GM19099 (cell line): ENCODE measurements around the gene PSMD13.

Experiments used
- POLR2A ChIP-seq: IDR thresholded peaks from 3 replicates; pipeline ENCODE4 v1.6.1; 2011; ENCODE audit warnings: low read depth; ENCODE audit not compliant: insufficient read length; ENCODE audit errors: extremely low read depth

Gene PSMD13

GRCh38 chr11:204587-205109 lies 32.1 kb upstream of the PSMD13 start:
- TF ChIP-seq POLR2A: no peak

- no peak for TF ChIP-seq POLR2A
Observed at GRCh38 chr11:205221-206001, 31.4 kb upstream of the PSMD13 start.

GRCh38 chr11:206002-206384 lies 30.8 kb upstream of the PSMD13 start:
- TF ChIP-seq POLR2A: no peak

GRCh38 chr11:206526-207207 lies 30.1 kb upstream of the PSMD13 start:
- no peak for TF ChIP-seq POLR2A

GRCh38 chr11:207208-207862 lies 29.4 kb upstream of the PSMD13 start, which contains the start of the genes BET1L and RIC8A:
Gene BET1L (minus strand): TSS chr11:207399. CDS start chr11:207321, 78 bp downstream.
Gene RIC8A (plus strand): TSS chr11:207708. CDS start chr11:208855, 1,147 bp downstream.
- TF ChIP-seq POLR2A: peak; percentile 96

- TF ChIP-seq POLR2A: no peak
Observed at GRCh38 chr11:207863-208180, 29.0 kb upstream of the PSMD13 start.

GRCh38 chr11:208181-208916 lies 28.4 kb upstream of the PSMD13 start:
- peak; percentile 83 for TF ChIP-seq POLR2A

GRCh38 chr11:208917-209260 lies 27.9 kb upstream of the PSMD13 start:
- no peak for TF ChIP-seq POLR2A

GRCh38 chr11:209275-210121 lies 27.3 kb upstream of the PSMD13 start:
- TF ChIP-seq POLR2A: no peak

- no peak for TF ChIP-seq POLR2A
Observed at GRCh38 chr11:210122-210802, 26.5 kb upstream of the PSMD13 start.

- TF ChIP-seq POLR2A: no peak
Observed at GRCh38 chr11:210803-211180, 26.0 kb upstream of the PSMD13 start.

GRCh38 chr11:211295-211694 lies 25.5 kb upstream of the PSMD13 start:
- TF ChIP-seq POLR2A: no peak

GRCh38 chr11:211741-212140 lies 25.0 kb upstream of the PSMD13 start:
- no peak for TF ChIP-seq POLR2A
